Measurements from ENCODE around the gene SLC5A10. TPM values are rescaled to one million over a fixed set of nuclear protein-coding genes. Genes with fewer than 3 reads are reported as not detected.

SLC5A10 gene
- not detected for total RNA-seq

GRCh38 chr17:18951941-18952842 lies at the start of gene SLC5A10:
Gene SLC5A10 (plus strand): TSS chr17:18952165. CDS start chr17:18952206, 41 bp downstream.
- Mint-ChIP-seq H3K4me3 (no peak within 1 kb of the TSS), H3K9me3 (no peaks in the 10 kb centered on the region), H3K27me3 (no peaks in the 10 kb centered on the region), H3K4me1 (ENCODE audit: low read depth) (peaks cover 17% of the 10 kb centered on the region), H3K36me3 (ENCODE audit: low read depth) (peaks cover 1% of the 10 kb centered on the region), H3K27ac (no peak within 1 kb of the TSS)
- ATAC-seq: no peak
- intact Hi-C loops (cut with micrococcal nuclease): no loop called here
- no peak for DNase-seq
- no peak for TF ChIP-seq CTCF (IDR thresholded peaks at IDR 0.05)
- POLR2A ChIA-PET: no interaction called here
- CTCF ChIA-PET: interaction anchor here (1.3 kb wide), 1 partner anchor 9 kb away, joined by 11 read pairs; no protein-coding TSS in a partner anchor

- peaks cover 2% of the 10 kb centered on the region for H3K9me3 Mint-ChIP-seq
- ChIA-PET CTCF (interaction anchor here (1.2 kb wide), 1 partner anchor 56 kb away, joined by 7 read pairs; no protein-coding TSS in a partner anchor), POLR2A (interaction anchor here (1.1 kb wide), 1 partner anchor 44 kb away, joined by 3 read pairs; no protein-coding TSS in a partner anchor)
- no peaks in the 10 kb centered on the region for H3K27me3 Mint-ChIP-seq
- intact Hi-C loops (cut with micrococcal nuclease): no loop called here
- no peak overlapping the region for H3K4me3 Mint-ChIP-seq
- peaks cover 43% of the 10 kb centered on the region for H3K4me1 Mint-ChIP-seq (ENCODE audit: low read depth)
- TF ChIP-seq CTCF (IDR thresholded peaks at IDR 0.05): no peak
- H3K27ac Mint-ChIP-seq: no peak overlapping the region
- peaks cover 45% of the 10 kb centered on the region for H3K36me3 Mint-ChIP-seq (ENCODE audit: low read depth)
- no peak for ATAC-seq
- DNase-seq: no peak
Observed at GRCh38 chr17:18904482-18904881, 47.5 kb upstream of the SLC5A10 start.

GRCh38 chr17:18905226-18905625 lies 46.7 kb upstream of the SLC5A10 start:
- ChIA-PET CTCF (no interaction called here), POLR2A (interaction anchor here (1.1 kb wide), 1 partner anchor 44 kb away, joined by 3 read pairs; no protein-coding TSS in a partner anchor)
- Mint-ChIP-seq H3K4me3 (no peak overlapping the region), H3K27ac (no peak overlapping the region), H3K9me3 (peaks cover 2% of the 10 kb centered on the region), H3K4me1 (ENCODE audit: low read depth) (peaks cover 39% of the 10 kb centered on the region), H3K36me3 (ENCODE audit: low read depth) (peaks cover 42% of the 10 kb centered on the region), H3K27me3 (no peaks in the 10 kb centered on the region)
- DNase-seq: no peak
- TF ChIP-seq CTCF (IDR thresholded peaks at IDR 0.05): no peak
- intact Hi-C loops (cut with micrococcal nuclease): no loop called here
- no peak for ATAC-seq

- no peaks in the 10 kb centered on the region for H3K27me3 Mint-ChIP-seq
- H3K4me1 Mint-ChIP-seq (ENCODE audit: low read depth): peaks cover 6% of the 10 kb centered on the region
- ATAC-seq (no peak), DNase-seq (no peak)
- peaks cover 35% of the 10 kb centered on the region for H3K36me3 Mint-ChIP-seq (ENCODE audit: low read depth)
- TF ChIP-seq CTCF (IDR thresholded peaks at IDR 0.05): no peak
- no peaks in the 10 kb centered on the region for H3K9me3 Mint-ChIP-seq
- intact Hi-C loops (cut with micrococcal nuclease): no loop called here
- H3K27ac Mint-ChIP-seq: no peak overlapping the region
- POLR2A ChIA-PET: no interaction called here
- CTCF ChIA-PET: no interaction called here
- H3K4me3 Mint-ChIP-seq: no peak overlapping the region
Observed at GRCh38 chr17:18910326-18910725, 41.6 kb upstream of the SLC5A10 start.

- H3K4me1 Mint-ChIP-seq (ENCODE audit: low read depth): peaks cover 5% of the 10 kb centered on the region
- no peaks in the 10 kb centered on the region for H3K9me3 Mint-ChIP-seq
- POLR2A ChIA-PET: no interaction called here
- no peaks in the 10 kb centered on the region for H3K27me3 Mint-ChIP-seq
- H3K4me3 Mint-ChIP-seq: no peak overlapping the region
- CTCF ChIA-PET: no interaction called here
- intact Hi-C loops (cut with micrococcal nuclease): no loop called here
- peaks cover 40% of the 10 kb centered on the region for H3K36me3 Mint-ChIP-seq (ENCODE audit: low read depth)
- DNase-seq (no peak), ATAC-seq (no peak)
- TF ChIP-seq CTCF (IDR thresholded peaks at IDR 0.05): no peak
- H3K27ac Mint-ChIP-seq: no peak overlapping the region
Observed at GRCh38 chr17:18910881-18911280, 41.1 kb upstream of the SLC5A10 start.

All from activated CD8-positive, alpha-beta T cell treated with anti-CD3 and anti-CD28 coated beads for 36 hours (primary cell).